GM21717 (cell line): Measurements from ENCODE around the gene THY1.
"Not testable (repeated sequence)": the region's sequence is repeated elsewhere in the genome, so short reads cannot be mapped to it uniquely, and the experiment has no call there.

ENCODE experiments used
- ATAC-seq: cut with Tn5 transposase; IDR thresholded peaks from one replicate; pipeline ENCODE4 v1.9.1; 2021; ENCODE audit warnings: mild to moderate bottlenecking, moderate library complexity; ENCODE audit not compliant: unreplicated experiment

THY1 gene

GRCh38 chr11:119419834-119420492, 3.0 kb downstream of the THY1 start:
- ATAC-seq = no peak

- ATAC-seq = no peak
Measured at GRCh38 chr11:119419246-119419645, 3.7 kb downstream of the THY1 start.

GRCh38 chr11:119418759-119419158, 4.2 kb downstream of the THY1 start:
- no peak for ATAC-seq

- no peak for ATAC-seq
Measured at GRCh38 chr11:119417726-119418540, 5.0 kb downstream of the THY1 start.

- ATAC-seq = no peak
Measured at GRCh38 chr11:119416606-119417580, 6.1 kb downstream of the THY1 start.

- no peak for ATAC-seq
Measured at GRCh38 chr11:119415966-119416365, 7.0 kb downstream of the THY1 start.

- no peak for ATAC-seq
Measured at GRCh38 chr11:119415517-119415916, 7.5 kb downstream of the THY1 start.

GRCh38 chr11:119414734-119415133, 8.2 kb downstream of the THY1 start:
- no peak for ATAC-seq

- ATAC-seq = no peak
Measured at GRCh38 chr11:119414321-119414720, 8.7 kb downstream of the THY1 start.

GRCh38 chr11:119412072-119412471, 10.9 kb downstream of the THY1 start:
- no peak for ATAC-seq

- ATAC-seq = no peak
Measured at GRCh38 chr11:119410501-119410900, 12.5 kb downstream of the THY1 start.

- no peak for ATAC-seq
Measured at GRCh38 chr11:119409731-119410130, 13.2 kb downstream of the THY1 start.

- no peak for ATAC-seq
Measured at GRCh38 chr11:119406005-119406404, 17.0 kb downstream of the THY1 start.

- ATAC-seq = not testable (repeated sequence)
Measured at GRCh38 chr11:119405448-119405847, 17.5 kb downstream of the THY1 start.

- ATAC-seq = no peak
Measured at GRCh38 chr11:119404872-119405271, 18.1 kb downstream of the THY1 start.

GRCh38 chr11:119403021-119403420, 20.0 kb downstream of the THY1 start:
- no peak for ATAC-seq

- no peak for ATAC-seq
Measured at GRCh38 chr11:119402470-119402869, 20.5 kb downstream of the THY1 start.

- no peak for ATAC-seq
Measured at GRCh38 chr11:119400860-119401259, 22.1 kb downstream of the THY1 start.

GRCh38 chr11:119397740-119398139, 25.2 kb downstream of the THY1 start:
- ATAC-seq = no peak

- ATAC-seq = no peak
Measured at GRCh38 chr11:119396835-119397234, 26.1 kb downstream of the THY1 start.

- no peak for ATAC-seq
Measured at GRCh38 chr11:119391275-119391674, 31.7 kb downstream of the THY1 start.
